Measurements from ENCODE around the gene CROCC2.

- TF ChIP-seq POLR2A (IDR thresholded peaks at IDR 0.05), result no peak
- TF ChIP-seq CTCF (IDR thresholded peaks at IDR 0.05), result no peak
Observed at GRCh38 chr2:240922982-240923537, 16.9 kb downstream of the CROCC2 start.

All from heart left ventricle (tissue), 13 donors.